DMS79 treated with DMSO at 0.1 percent for 48 hours (cell line): ENCODE data around the gene ARMC12.

Source experiments
- DNase-seq: peaks from one replicate; lab custom pipeline; 2025; lab: John Stamatoyannopoulos, UW

Gene ARMC12

DNA sequence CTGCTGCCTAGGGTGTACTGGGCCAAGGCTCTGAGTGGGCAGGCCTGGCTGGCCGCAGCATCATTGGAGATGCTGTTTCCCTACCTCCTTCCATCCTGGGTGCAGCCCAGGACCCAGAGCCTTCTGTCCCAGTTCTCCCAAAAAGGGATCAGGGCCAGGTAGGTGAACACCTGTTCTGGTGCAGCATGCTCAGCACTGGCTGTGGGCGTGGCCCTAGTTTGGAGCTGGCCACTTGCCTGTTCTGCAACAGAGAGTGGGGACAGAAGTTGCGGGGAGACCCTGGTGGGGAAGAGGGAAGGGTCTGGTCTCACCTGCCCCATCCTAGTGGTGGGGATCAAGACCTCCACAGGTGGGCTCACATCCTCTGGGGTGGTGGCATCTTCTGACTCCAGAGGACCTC is 1.4 kb upstream of the ARMC12 start:
- no peak for DNase-seq

GRCh38 chr6:35736253-35736894 is 458 bp upstream of the ARMC12 start:
- peak; percentile 60 for DNase-seq

- peak; percentile 79 for DNase-seq
Observed at GRCh38 chr6:35737413-35738211, 780 bp downstream of the ARMC12 start.

- no peak for DNase-seq
Observed at GRCh38 chr6:35739645-35740524, 3.1 kb downstream of the ARMC12 start.

DNA sequence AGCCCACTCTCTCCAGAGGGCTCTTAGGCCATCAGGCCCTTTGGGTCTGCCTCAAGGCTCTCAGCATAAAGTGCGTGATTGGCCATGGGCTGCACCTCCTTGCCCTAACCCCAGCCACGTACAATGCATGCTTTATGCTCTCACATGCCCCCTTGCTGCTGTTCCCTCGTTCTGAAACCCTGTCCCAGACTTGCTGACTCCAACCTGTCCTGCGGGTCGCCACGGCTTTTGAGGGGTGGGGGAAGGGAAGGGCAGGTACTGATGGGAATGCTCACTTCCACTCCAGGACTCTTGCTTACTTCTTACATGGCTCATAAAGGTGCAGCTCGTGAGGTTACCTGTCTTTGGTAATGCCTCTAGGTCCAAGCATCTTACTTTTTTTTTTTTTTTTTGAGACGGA is 6.0 kb downstream of the ARMC12 start:
- DNase-seq: no peak

- DNase-seq: no peak
Observed at GRCh38 chr6:35745509-35745908, 8.7 kb downstream of the ARMC12 start.

DNA sequence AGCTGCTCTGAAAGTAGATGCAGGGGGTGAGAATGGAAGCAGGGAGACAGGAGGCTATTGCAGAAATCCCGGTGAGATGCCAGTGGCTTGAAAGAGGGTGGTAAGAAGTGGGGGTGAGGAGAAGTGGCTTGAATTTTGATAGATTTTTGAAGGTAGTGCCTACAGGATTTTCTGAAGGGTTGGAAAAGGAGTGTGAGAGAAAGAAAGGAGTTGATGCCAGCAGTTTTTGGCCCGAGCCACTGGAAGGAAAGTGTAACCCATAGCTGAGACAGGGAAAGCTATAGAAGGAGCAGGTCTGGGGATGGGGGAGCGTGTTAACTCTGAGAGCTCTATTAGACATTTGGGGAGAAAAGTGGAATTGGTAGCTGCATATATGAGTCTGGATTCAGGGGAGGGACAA is 9.7 kb downstream of the ARMC12 start:
- no peak for DNase-seq

DNA sequence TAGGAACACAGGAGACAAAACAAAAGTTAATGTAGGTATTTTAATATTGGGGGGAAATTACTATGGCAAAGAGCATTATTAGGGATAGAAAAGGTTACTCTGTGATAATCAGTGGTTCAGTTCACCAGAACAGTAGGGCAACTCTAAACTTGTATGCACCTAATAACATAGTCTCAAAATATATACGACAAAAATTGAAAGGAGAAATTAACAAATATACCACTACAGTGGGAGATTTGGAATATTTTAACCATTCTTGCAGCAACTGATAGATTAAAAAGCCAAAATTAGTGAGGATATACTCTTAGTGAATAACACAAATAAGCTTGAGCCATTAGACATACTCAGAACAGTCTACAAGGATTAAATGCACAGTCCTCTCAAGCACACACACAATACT is 11.0 kb downstream of the ARMC12 start:
- no peak for DNase-seq

DNA sequence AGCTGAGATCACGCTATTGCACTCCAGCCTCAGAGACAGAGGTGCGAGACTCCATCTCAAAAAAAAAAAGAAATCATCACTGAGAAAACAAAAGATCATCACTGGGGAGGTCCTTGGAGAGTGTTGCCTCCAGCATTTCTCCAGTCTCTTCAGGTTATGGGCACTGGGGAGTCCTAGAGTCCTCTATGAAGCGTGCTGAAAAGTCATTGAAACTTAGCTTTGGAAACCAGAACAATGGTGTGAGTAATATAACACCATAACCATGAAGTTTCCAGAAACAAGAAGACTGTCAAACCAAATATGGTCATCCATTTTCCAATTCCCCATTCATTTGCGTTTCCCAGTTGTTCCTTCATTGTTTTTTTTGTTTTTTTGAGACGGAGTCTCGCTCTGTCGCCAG is 13.7 kb downstream of the ARMC12 start:
- no peak for DNase-seq

GRCh38 chr6:35751594-35751993 is 14.8 kb downstream of the ARMC12 start:
- no peak for DNase-seq

- DNase-seq: no peak
Observed at GRCh38 chr6:35752330-35752729, 15.5 kb downstream of the ARMC12 start.

- peak; percentile 93 for DNase-seq
Observed at GRCh38 chr6:35754452-35755277, 17.8 kb downstream of the ARMC12 start.

GRCh38 chr6:35755278-35755924 is 18.6 kb downstream of the ARMC12 start:
- no peak for DNase-seq

DNA sequence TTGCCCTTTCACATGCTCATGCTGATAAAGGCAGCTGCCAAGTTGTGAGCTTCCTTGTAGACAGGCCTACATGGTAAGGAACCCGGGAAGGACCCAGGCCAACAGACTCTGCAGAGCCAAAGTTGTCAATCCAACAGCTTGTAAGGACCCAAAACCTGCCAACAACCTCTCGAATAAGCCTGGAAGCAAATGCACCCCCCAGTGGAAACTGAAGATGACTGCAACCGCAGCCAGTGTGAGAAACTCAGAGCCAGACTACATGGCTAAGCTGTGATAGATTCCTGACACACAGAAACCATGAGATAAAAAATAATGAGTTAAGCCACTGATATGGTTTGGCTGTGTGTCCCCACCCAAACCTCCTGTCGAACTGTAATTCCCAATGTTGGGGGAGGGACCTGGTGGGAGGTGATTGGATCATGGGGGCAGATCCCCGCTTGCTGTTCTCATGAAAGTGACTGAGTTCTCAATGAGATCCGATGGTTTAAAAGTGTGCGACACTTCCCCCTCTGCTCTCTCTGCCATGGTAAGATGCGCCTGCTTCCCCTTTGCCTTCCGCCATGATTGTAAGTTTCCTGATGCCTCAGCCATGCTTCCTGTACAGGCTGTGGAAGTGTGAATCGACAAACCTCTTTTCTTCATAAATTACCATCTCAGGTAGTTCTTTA is 20.8 kb downstream of the ARMC12 start:
- no peak for DNase-seq

- DNase-seq: no peak
Observed at GRCh38 chr6:35759426-35759825, 22.6 kb downstream of the ARMC12 start.

DNA sequence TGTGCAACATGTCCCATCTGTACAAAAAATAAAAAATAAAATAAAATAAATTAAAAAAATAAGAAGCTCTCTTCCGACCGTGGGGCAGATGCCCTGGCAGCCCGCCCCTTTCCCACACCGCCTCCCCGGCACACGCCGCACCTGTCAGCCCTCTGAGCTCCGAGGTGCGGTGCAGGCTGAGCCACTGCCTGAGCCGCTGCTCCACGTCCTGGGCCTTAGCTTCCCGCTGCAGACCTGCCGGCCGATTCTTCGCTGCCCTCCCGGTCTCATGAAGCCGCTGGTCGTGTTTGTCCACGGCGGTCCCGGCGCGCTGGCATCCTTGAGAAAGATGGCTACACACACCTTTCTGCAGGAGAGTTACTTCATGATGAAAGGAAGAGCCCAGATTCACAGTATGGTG is 28.9 kb downstream of the ARMC12 start:
- DNase-seq: no peak

GRCh38 chr6:35769211-35769610 is 32.4 kb downstream of the ARMC12 start:
- DNase-seq: no peak

- DNase-seq: no peak
Observed at GRCh38 chr6:35771343-35771627, 34.5 kb downstream of the ARMC12 start.

DNA sequence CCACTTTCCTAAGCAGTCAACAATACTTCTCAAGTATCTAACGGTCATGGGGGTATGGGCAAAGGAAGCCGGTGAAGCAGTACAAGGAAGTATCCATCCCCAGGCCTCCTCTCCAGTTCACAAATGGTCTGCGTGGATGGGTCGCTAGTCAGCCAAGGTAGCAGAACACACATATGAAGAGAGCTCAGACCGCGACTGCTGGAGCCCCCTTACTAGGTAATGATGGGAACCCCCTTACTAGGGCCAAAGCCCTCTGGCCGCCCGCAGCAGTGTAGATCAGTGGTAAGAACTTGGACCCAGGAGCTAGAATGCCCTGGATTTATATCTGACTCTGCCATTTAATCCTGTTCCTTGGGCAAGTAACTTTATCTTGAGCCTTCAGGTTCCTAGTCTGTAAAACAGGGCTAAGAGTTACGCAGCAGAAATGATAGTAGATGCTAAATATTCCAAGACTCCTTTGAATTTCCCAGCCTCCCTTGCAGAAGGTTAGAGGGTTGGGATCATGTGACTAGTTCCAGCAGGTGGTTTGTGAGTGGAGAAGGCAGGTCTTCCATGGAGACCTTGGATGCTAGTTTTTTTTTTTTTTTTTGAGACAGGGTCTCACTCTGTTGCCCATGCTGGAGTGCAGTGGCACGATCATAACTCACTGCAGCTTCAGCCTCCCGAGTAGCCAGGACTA is 37.4 kb downstream of the ARMC12 start:
- DNase-seq: no peak

DNA sequence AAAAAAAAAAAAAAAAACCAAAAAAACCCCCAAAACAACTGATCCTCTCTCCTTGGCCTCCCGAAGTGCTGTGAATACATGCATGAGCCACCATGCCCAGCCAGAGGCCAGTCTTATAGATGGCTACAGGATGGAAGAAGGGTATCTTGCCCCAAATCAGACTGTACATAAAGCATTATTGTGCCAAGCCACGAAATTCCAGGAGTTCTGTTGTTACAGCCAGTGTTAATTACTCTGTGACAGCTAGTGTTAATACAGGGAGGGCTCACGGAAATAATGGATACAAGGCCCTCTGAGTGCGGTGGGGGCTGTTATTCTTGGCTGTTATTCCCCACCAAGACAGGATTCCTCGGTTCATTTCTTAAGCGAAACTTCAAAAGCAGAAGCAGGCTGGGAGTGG is 38.2 kb downstream of the ARMC12 start:
- no peak for DNase-seq
